ENCODE results near the gene CTSK. TPM values are rescaled to one million over a fixed set of nuclear protein-coding genes. Genes with fewer than 3 reads are reported as not detected.
"Not testable (repeated sequence)": the region's sequence is repeated elsewhere in the genome, so short reads cannot be mapped to it uniquely, and the experiment has no call there.

CTSK gene
- total RNA-seq: 10 to 100 TPM; 16.1 to 76.2 (median 36.8) TPM

GRCh38 chr1:150808121-150808520, at the start of gene CTSK:
CTSK (minus strand) TSS chr1:150808260; CDS start chr1:150806805, 1,455 bp downstream.
- intact Hi-C loops (cut with DNase I): no loop called here
- 48 to 57% methylated on average over 7 of the region's 7 CpGs for WGBS, 2 donors
- H3K27me3 ChIP-seq: no peaks in the 10 kb centered on the region
- H3K9me3 ChIP-seq: no peaks in the 10 kb centered on the region
- DNase-seq: no peak
- no peaks in the 10 kb centered on the region for H3K4me1 ChIP-seq
- H3K4me3 ChIP-seq (replicated peaks in 1 of 3): no peak within 1 kb of the TSS
- peak within 1 kb of the TSS in 1 of 3 donors; percentile 14 for H3K27ac ChIP-seq
- no peak for TF ChIP-seq POLR2A (IDR thresholded peaks at IDR 0.05)
- TF ChIP-seq CTCF (IDR thresholded peaks at IDR 0.05): no peak
- peaks cover 18 to 24% of the 10 kb centered on the region in 2 donors for H3K36me3 ChIP-seq

- H3K36me3 ChIP-seq; H3K27ac ChIP-seq; intact Hi-C loops (cut with DNase I); H3K4me3 ChIP-seq (replicated peaks in 1 of 3); H3K4me1 ChIP-seq; DNase-seq; H3K9me3 ChIP-seq; H3K27me3 ChIP-seq: not testable (repeated sequence)
- WGBS, 2 donors: 88 to 91% methylated on average over 3 of the region's 3 CpGs
These were observed 44.7 kb upstream of the CTSK start for GRCh38 chr1:150852734-150853133.

GRCh38 chr1:150850801-150851362, 42.8 kb upstream of the CTSK start:
- H3K27ac ChIP-seq; H3K27me3 ChIP-seq; H3K36me3 ChIP-seq; H3K9me3 ChIP-seq; H3K4me3 ChIP-seq (replicated peaks in 1 of 3); DNase-seq; intact Hi-C loops (cut with DNase I): not testable (repeated sequence)
- 92 to 98% methylated on average over 12 to 17 of the region's 49 CpGs for WGBS, 2 donors
- peaks cover 5 to 11% of the 10 kb centered on the region in 2 donors for H3K4me1 ChIP-seq

GRCh38 chr1:150846473-150847146, 38.5 kb upstream of the CTSK start:
- peak overlapping the region in 1 of 3 donors; percentile 73 for H3K27ac ChIP-seq
- DNase-seq: no peak
- H3K9me3 ChIP-seq: no peaks in the 10 kb centered on the region
- H3K27me3 ChIP-seq: no peaks in the 10 kb centered on the region
- H3K36me3 ChIP-seq: no peaks in the 10 kb centered on the region
- no peak for TF ChIP-seq CTCF (IDR thresholded peaks at IDR 0.05)
- TF ChIP-seq POLR2A (IDR thresholded peaks at IDR 0.05): no peak
- WGBS, 2 donors: 93 to 98% methylated on average over 4 of the region's 4 CpGs
- peaks cover 3 to 8% of the 10 kb centered on the region in 2 donors for H3K4me1 ChIP-seq
- H3K4me3 ChIP-seq (replicated peaks in 1 of 3): no peak overlapping the region
- intact Hi-C loops (cut with DNase I): no loop called here

GRCh38 chr1:150843474-150843873, 35.4 kb upstream of the CTSK start:
- no peak for DNase-seq
- 92 to 93% methylated on average over 2 of the region's 2 CpGs for WGBS, 2 donors
- TF ChIP-seq POLR2A (IDR thresholded peaks at IDR 0.05): no peak
- intact Hi-C loops (cut with DNase I): no loop called here
- H3K36me3 ChIP-seq: peaks cover 4% of the 10 kb centered on the region in 2 donors
- peaks cover 3 to 8% of the 10 kb centered on the region in 2 donors for H3K4me1 ChIP-seq
- H3K27me3 ChIP-seq: no peaks in the 10 kb centered on the region
- H3K9me3 ChIP-seq: no peaks in the 10 kb centered on the region
- no peak overlapping the region for H3K27ac ChIP-seq
- no peak overlapping the region for H3K4me3 ChIP-seq (replicated peaks in 1 of 3)

GRCh38 chr1:150842964-150843363, 34.9 kb upstream of the CTSK start:
- Histone ChIP-seq H3K27ac (no peak overlapping the region), H3K4me3 (replicated peaks in 1 of 3) (no peak overlapping the region), H3K27me3 (no peaks in the 10 kb centered on the region), H3K36me3 (peaks cover 4% of the 10 kb centered on the region in 2 donors), H3K4me1 (peaks cover 3 to 6% of the 10 kb centered on the region in 2 donors), H3K9me3 (no peaks in the 10 kb centered on the region)
- intact Hi-C loops (cut with DNase I): no loop called here
- no peak for DNase-seq
- WGBS, 2 donors: 92 to 98% methylated on average over 2 of the region's 2 CpGs
- no peak for TF ChIP-seq POLR2A (IDR thresholded peaks at IDR 0.05)
- TF ChIP-seq CTCF (IDR thresholded peaks at IDR 0.05): no peak

Data from thyroid gland (tissue), 4 donors.